ENCODE results near the gene ZNF230.

- TF ChIP-seq CTCF (IDR thresholded peaks at IDR 0.05; ENCODE audit: low read length) (no peak), EZH2 (IDR thresholded peaks at IDR 0.05; ENCODE audit: borderline replicate concordance, low read length) (no peak)
These were observed 22.1 kb downstream of the ZNF230 start for GRCh38 chr19:44024900-44025216.

All from OCI-LY1 (cell line).